IgD-negative memory B cell (primary cell): Measurements from ENCODE around the gene TNFRSF1B. TPM values are rescaled to one million over a fixed set of nuclear protein-coding genes. Genes with fewer than 3 reads are reported as not detected.
A peak's percentile ranks its signal among the peaks of the same experiment; 100 is the strongest.

Source experiments
- H3K27ac Mint-ChIP-seq, 3 donors: one replicate each; pipeline ENCODE4 v1.8.0; 2020 to 2022; ENCODE audit warnings: mild to moderate bottlenecking in 3 of 3, mixed read lengths in 3 of 3, moderate library complexity in 1 of 3
- H3K27me3 Mint-ChIP-seq: one replicate; pipeline ENCODE4 v1.8.0; 2021; ENCODE audit warnings: mixed read lengths
- H3K36me3 Mint-ChIP-seq: one replicate; pipeline ENCODE4 v1.8.0; 2020; ENCODE audit warnings: mild to moderate bottlenecking, mixed read lengths
- H3K4me1 Mint-ChIP-seq, 3 donors: one replicate each; pipeline ENCODE4 v1.8.0; 2020 to 2022; ENCODE audit warnings: mixed read lengths in 3 of 3, mild to moderate bottlenecking in 1 of 3
- H3K4me3 Mint-ChIP-seq, 4 donors: one replicate each; pipeline ENCODE4 v1.8.0; 2020 to 2022; ENCODE audit warnings: mild to moderate bottlenecking in 4 of 4, mixed read lengths in 4 of 4, moderate library complexity in 3 of 4
- H3K9me3 Mint-ChIP-seq, 3 donors: one replicate each; pipeline ENCODE4 v1.8.0; 2020 to 2021; ENCODE audit warnings: mixed read lengths in 3 of 3, mild to moderate bottlenecking in 1 of 3
- polyA plus RNA-seq: library from polyadenylated mRNA; unstranded; fragments of 300-500 nt; fragmentation: Illumina TruSeq; gene quantifications from one replicate; pipeline ENCODE4 v1.2.3, GENCODE V29; 2021

TNFRSF1B gene
- polyA plus RNA-seq, 1 donor from 2014 or later, result 117 TPM

DNA sequence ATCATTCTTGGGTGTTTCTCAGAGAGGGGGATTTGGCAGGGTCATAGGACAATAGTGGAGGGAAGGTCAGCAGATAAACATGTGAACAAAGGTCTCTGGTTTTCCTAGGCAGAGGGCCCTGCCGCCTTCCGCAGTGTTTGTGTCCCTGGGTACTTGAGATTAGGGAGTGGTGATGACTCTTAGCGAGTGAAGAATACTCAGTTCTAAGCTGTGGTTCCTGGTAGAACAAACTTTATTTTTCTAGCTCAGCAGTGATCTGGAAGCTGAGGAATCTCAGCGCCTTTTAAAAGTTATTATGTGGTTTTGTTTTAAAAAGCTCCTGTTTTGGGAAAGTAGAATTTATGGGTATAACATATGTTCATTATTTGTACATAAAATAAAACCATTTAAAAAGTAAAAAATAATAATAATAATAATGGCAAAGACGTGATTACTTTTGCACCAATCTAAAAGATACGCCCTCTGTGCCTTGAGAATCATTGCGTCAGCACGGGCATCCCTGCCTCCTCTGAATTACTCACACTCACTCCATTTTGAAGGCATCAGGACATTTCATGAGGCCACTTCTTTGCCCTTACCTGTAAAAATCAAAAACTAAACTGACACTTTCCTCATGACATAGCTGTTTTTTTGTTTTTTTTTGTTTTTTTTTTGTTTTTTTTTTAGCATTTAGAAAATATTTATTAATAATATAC lies 29.7 kb upstream of the TNFRSF1B start:
- Mint-ChIP-seq H3K4me3 (no peak overlapping the region), H3K27ac (no peak overlapping the region)

DNA sequence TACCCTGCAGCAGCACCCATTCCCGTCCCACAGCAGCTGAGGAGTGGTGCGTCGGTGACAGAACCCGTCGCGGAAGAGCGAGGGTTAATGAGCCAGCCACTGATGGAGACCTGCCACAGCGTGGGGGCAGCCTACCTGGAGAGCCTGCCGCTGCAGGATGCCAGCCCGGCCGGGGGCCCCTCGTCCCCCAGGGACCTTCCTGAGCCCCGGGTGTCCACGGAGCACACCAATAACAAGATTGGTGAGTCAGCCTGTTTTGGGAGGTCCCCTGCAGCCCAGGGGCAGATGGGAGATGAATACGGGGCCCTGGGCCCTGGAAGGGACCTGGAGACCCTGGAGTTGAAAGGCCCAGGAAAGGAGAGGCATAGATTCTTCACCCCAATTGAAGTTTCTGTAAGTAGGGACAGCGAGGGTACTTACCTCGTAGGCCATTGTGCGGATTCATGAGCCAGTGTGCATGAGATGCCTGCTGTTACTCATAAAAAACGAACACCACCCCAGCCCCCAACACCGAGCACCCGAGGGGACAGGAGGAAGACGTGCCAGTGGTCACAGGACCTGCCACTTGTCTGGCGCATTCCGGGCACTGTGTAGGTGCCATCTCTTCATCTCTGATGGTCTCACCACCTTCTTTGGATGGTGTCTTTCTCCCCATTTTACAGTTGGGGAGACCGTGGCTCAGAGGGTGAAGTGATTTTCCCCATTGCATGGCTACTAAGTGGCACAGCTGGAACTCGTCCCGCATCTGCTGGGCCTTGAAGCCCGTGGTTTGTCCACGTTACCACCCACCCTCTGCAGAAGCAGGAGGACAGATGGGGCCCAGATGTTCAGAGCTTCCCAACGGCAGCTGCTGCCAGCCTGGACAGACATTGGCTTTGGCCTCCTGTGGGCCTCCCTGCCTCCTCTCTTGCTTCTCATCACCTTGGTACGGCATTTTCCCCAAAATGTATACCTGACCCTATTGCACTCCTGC lies 28.3 kb upstream of the TNFRSF1B start:
- H3K36me3 Mint-ChIP-seq, result no peaks in the 10 kb centered on the region
- no peaks in the 10 kb centered on the region for H3K27me3 Mint-ChIP-seq
- H3K27ac Mint-ChIP-seq, result peak overlapping the region in 1 of 3 donors; percentile 74
- peaks cover 4 to 17% (median 11%) of the 10 kb centered on the region in 3 donors for H3K4me1 Mint-ChIP-seq
- no peak overlapping the region for H3K4me3 Mint-ChIP-seq
- no peaks in the 10 kb centered on the region for H3K9me3 Mint-ChIP-seq

More for the DNA sequence above, 29.7 kb upstream of the TNFRSF1B start:
- Mint-ChIP-seq H3K4me1 (peaks cover 7 to 18% (median 11%) of the 10 kb centered on the region in 3 donors), H3K36me3 (no peaks in the 10 kb centered on the region), H3K27me3 (no peaks in the 10 kb centered on the region), H3K9me3 (no peaks in the 10 kb centered on the region)

DNA sequence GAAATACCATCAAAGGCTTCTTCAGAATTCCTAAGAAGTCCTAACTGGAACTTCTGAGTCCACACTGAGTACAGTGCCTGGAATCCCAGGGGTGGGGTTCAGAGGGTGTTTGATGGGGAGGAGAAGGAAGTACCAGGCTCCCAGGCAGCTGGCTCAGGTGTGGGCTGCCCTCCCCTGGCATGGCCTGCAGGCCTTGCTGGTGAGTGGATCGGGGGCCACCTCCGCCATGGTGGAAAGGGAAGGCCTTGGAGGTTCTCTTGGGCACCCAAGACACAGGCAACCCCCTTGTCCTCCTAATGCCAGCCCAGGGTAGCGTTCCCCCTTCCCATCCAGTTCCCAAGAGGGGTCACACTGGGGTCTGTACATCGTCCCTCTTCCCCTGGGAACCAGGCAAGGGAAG lies 26.8 kb upstream of the TNFRSF1B start:
- Mint-ChIP-seq H3K27me3 (no peaks in the 10 kb centered on the region), H3K36me3 (no peaks in the 10 kb centered on the region), H3K9me3 (no peaks in the 10 kb centered on the region), H3K4me3 (no peak overlapping the region), H3K27ac (no peak overlapping the region), H3K4me1 (peaks cover 12 to 22% (median 21%) of the 10 kb centered on the region in 3 donors)

DNA sequence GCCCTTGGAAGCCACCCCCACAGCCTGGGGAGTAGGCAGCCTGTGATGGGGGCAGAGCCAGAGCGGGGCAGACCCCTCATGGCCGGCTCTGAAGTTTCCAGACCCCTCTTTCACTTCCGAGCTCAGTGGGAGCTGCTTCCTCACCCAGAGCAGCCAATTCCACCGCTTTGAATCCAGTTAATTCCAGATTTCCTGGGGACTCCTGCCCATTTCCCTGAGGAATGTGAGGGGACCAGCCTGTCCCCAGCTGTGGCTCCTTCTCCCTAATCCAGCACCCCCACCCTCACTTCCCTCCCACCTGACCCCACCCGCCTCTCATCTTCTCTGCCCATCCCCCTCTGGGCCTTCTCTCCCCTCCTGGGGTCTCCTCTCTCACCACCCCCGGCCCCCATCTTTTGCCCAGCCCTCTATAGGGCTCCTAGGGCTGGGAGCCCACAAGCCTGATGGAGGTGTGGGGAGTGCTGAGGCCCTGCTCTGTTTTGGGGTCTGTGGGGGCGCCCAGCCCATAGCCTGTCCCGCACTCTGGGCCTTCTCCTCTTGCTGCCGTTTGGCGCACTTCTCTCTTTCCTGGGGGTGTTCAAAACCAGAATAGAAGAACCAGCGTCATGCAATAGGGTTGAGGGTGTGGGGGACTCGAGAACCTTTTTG lies 26.2 kb upstream of the TNFRSF1B start:
- Mint-ChIP-seq H3K27me3 (no peaks in the 10 kb centered on the region), H3K4me1 (peaks cover 17 to 25% (median 24%) of the 10 kb centered on the region in 3 donors), H3K27ac (no peak overlapping the region), H3K9me3 (no peaks in the 10 kb centered on the region), H3K4me3 (no peak overlapping the region), H3K36me3 (no peaks in the 10 kb centered on the region)

DNA sequence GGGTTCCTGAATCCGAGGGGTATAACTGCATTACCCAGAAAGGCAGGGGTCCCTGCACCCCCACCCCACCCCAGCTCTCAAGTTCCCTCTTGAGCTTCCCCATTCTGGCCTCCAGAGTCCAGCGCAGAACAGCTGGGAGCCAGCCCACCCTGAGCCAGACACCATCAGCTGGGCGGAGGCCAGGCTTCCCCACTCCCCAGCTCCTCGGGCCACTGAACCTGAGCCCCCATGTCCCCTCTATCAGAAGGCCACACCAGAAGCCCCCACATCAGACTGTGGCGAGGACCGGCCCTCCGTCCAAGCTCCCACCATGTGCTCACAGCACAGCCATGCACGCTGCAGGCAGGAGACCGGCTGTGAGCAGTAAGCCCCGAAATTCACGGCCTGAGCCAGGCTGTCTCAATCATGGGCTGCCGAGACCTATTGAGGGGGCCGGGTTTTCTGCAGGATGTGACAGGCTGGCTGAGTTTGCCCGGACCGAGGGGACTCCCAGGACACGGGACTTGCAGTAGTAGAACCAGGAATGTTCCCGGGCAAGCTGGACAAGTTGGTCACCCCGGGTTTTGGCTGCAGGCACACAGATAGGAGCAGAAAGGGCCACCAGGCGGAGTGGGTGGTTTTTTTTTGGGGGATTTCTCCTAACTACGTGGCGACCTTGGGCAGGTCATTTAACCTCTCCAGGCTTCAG lies 25.5 kb upstream of the TNFRSF1B start:
- Mint-ChIP-seq H3K4me1 (peaks cover 20 to 24% (median 23%) of the 10 kb centered on the region in 3 donors), H3K27me3 (no peaks in the 10 kb centered on the region), H3K9me3 (no peaks in the 10 kb centered on the region), H3K4me3 (peak overlapping the region in 2 of 4 donors; percentile 17 to 27), H3K27ac (no peak overlapping the region), H3K36me3 (no peaks in the 10 kb centered on the region)

DNA sequence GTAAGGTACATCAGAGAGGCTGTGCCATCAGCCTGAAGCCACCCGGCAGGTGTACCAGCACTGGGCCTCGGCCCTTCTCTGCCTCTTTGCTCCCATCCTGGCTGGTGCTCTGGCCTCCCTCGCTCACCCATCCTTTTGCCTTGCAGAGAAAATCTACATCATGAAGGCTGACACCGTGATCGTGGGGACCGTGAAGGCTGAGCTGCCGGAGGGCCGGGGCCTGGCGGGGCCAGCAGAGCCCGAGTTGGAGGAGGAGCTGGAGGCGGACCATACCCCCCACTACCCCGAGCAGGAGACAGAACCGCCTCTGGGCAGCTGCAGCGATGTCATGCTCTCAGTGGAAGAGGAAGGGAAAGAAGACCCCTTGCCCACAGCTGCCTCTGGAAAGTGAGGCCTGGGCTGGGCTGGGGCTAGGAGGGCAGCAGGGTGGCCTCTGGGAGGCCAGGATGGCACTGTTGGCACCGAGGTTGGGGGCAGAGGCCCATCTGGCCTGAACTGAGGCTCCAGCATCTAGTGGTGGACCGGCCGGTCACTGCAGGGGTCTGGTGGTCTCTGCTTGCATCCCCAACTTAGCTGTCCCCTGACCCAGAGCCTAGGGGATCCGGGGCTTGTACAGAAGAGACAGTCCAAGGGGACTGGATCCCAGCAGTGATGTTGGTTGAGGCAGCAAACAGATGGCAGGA lies 24.5 kb upstream of the TNFRSF1B start:
- H3K4me3 Mint-ChIP-seq, result peak overlapping the region in 1 of 4 donors; percentile 17
- no peak overlapping the region for H3K27ac Mint-ChIP-seq
- no peaks in the 10 kb centered on the region for H3K9me3 Mint-ChIP-seq
- no peaks in the 10 kb centered on the region for H3K36me3 Mint-ChIP-seq
- no peaks in the 10 kb centered on the region for H3K27me3 Mint-ChIP-seq
- peaks cover 29 to 33% (median 31%) of the 10 kb centered on the region in 3 donors for H3K4me1 Mint-ChIP-seq

DNA sequence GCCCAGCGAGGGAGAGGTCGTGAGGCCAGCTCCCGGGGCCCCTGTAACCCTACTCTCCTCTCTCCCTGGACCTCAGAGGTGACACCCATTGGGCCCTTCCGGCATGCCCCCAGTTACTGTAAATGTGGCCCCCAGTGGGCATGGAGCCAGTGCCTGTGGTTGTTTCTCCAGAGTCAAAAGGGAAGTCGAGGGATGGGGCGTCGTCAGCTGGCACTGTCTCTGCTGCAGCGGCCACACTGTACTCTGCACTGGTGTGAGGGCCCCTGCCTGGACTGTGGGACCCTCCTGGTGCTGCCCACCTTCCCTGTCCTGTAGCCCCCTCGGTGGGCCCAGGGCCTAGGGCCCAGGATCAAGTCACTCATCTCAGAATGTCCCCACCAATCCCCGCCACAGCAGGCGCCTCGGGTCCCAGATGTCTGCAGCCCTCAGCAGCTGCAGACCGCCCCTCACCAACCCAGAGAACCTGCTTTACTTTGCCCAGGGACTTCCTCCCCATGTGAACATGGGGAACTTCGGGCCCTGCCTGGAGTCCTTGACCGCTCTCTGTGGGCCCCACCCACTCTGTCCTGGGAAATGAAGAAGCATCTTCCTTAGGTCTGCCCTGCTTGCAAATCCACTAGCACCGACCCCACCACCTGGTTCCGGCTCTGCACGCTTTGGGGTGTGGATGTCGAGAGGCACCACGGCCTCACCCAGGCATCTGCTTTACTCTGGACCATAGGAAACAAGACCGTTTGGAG lies 23.7 kb upstream of the TNFRSF1B start:
- Mint-ChIP-seq H3K27ac (peak overlapping the region; percentile 85 to 92 (median 91)), H3K27me3 (no peaks in the 10 kb centered on the region), H3K4me1 (peaks cover 29 to 37% (median 36%) of the 10 kb centered on the region in 3 donors), H3K4me3 (peak overlapping the region in 3 of 4 donors; percentile 67 to 89 (median 83)), H3K9me3 (no peaks in the 10 kb centered on the region), H3K36me3 (no peaks in the 10 kb centered on the region)

DNA sequence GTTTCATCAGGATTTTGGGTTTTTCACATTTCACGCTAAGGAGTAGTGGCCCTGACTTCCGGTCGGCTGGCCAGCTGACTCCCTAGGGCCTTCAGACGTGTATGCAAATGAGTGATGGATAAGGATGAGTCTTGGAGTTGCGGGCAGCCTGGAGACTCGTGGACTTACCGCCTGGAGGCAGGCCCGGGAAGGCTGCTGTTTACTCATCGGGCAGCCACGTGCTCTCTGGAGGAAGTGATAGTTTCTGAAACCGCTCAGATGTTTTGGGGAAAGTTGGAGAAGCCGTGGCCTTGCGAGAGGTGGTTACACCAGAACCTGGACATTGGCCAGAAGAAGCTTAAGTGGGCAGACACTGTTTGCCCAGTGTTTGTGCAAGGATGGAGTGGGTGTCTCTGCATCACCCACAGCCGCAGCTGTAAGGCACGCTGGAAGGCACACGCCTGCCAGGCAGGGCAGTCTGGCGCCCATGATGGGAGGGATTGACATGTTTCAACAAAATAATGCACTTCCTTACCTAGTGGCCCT lies 23.1 kb upstream of the TNFRSF1B start:
- Mint-ChIP-seq H3K27me3 (no peaks in the 10 kb centered on the region), H3K27ac (peak overlapping the region; percentile 85 to 92 (median 91)), H3K36me3 (no peaks in the 10 kb centered on the region), H3K4me1 (peaks cover 29 to 41% (median 40%) of the 10 kb centered on the region in 3 donors), H3K4me3 (peak overlapping the region in 3 of 4 donors; percentile 67 to 89 (median 83)), H3K9me3 (no peaks in the 10 kb centered on the region)

DNA sequence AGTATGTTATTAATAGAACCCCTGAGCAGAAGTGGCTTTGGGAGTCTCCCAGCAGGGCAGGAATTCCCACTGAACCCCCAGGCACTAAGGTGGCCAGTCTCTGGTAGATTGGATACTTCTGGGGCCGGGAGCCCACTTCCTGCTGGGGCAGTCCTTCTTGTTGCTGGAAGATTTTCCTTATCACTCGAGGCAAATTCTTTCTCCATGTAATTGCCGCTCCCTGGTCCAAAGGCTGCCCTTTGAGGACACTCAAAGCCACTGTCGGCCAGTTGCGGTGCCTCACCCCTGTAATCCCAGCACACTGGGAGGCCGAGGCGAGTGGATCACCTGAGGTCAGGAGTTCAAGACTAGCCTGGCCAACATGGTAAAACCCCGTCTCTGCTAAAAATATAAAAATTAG lies 22.6 kb upstream of the TNFRSF1B start:
- H3K27me3 Mint-ChIP-seq, result no peaks in the 10 kb centered on the region
- H3K4me1 Mint-ChIP-seq, result peaks cover 33 to 46% (median 46%) of the 10 kb centered on the region in 3 donors
- H3K9me3 Mint-ChIP-seq, result no peaks in the 10 kb centered on the region
- no peaks in the 10 kb centered on the region for H3K36me3 Mint-ChIP-seq
- H3K27ac Mint-ChIP-seq, result peak overlapping the region in 2 of 3 donors; percentile 85 to 91
- H3K4me3 Mint-ChIP-seq, result peak overlapping the region in 3 of 4 donors; percentile 67 to 89 (median 83)

DNA sequence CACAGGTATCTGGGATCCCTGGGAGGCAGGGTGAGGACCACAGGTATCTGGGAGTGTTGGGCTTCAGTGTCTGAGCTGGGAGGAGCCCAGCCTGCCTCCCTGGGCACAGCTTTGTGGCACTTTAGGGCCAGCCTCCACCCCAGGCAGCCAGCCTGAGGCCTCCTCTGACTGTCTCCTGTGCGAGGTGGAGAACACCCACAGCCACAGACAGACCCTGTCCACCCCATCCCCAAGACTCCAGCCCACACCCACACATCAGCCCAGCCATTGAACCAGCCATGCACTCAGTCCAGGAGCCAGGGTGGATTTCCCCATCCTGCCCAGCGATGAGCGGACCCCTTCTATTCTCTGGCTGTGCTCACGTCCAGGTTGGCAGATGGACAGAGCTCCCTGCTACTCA lies 21.8 kb upstream of the TNFRSF1B start:
- H3K4me3 Mint-ChIP-seq, result peak overlapping the region in 1 of 4 donors; percentile 71
- H3K4me1 Mint-ChIP-seq, result peaks cover 39 to 53% (median 51%) of the 10 kb centered on the region in 3 donors
- no peaks in the 10 kb centered on the region for H3K27me3 Mint-ChIP-seq
- no peaks in the 10 kb centered on the region for H3K36me3 Mint-ChIP-seq
- H3K9me3 Mint-ChIP-seq, result peaks cover 0 to 2% (median 0%) of the 10 kb centered on the region in 3 donors
- H3K27ac Mint-ChIP-seq, result peak overlapping the region in 2 of 3 donors; percentile 39 to 92

DNA sequence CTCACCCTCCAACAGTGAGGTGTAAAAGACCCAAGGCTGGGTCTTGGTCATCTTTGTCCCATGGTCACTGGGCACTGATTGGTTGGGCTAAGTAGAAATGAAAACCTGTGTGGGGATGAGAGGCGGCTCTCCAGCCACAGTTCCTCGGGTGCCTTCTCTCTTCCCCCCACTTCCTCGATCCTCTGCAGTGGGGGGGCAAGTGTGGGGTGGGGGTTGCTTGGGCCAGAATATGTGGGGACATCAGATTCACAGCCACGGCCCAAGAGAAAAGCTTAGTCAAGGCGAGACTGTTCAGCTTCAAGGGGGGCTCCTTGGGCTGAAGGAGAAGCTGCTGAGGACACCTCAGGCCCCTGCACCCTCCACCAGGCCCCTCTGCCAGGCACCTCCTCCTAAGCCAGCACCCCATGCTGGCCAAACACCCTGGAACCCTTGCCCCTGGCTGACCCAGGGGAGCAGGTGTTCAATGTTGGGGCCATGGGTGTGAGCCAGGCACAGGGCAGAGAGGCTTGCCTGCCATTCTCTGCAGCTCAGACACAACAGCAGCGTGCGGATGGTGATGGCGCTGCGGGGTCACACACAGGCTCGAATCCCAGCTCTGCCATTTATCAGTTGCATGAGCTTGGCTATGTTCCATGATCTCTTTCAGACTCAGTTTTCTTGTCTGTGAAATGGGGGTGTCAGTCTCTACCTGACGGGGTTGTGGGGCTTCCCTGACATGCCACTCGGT lies 21.0 kb upstream of the TNFRSF1B start:
- Mint-ChIP-seq H3K4me3 (peak overlapping the region in 2 of 4 donors; percentile 63 to 71), H3K27ac (peak overlapping the region in 2 of 3 donors; percentile 67 to 92)

DNA sequence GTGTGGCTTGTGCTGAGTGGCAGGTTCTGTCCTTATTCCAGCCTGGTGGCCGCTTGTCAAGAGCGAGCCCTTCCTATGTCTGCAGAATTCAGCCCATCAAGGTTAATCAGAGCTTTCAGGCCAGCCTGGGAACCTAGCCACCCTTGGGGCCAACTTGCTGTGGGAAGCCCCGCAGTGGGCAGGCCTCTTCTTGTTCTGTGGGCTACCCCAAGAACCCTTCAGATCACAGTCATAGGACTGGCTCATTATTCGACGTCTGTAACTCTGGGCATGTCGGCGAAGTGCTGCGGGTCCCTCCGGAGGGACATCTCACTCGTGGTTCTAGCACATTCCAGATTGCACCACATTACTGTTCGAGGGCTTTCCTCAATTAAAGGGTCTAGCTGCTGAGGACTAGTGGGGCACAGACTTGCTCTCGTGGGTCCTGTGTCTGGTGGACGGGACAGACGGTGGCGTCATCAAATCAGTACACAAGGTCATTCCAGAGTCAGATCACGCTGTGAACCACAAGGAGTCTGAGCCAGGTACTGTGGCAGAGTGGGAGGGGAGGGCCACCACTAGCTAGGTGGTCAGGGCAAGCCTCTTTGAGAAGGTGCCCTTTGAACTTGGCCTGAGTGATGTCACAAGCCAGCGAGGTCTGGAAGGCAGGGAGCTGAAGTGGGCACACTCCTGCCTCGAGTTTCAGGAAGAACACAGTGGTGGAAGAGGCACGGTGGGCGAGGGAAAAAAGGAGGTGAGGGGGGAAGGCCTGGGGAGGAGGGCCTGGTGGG lies 20.3 kb upstream of the TNFRSF1B start:
- no peaks in the 10 kb centered on the region for H3K27me3 Mint-ChIP-seq
- peak overlapping the region in 2 of 4 donors; percentile 71 to 73 for H3K4me3 Mint-ChIP-seq
- no peaks in the 10 kb centered on the region for H3K36me3 Mint-ChIP-seq
- peaks cover 49 to 68% (median 64%) of the 10 kb centered on the region in 3 donors for H3K4me1 Mint-ChIP-seq
- H3K27ac Mint-ChIP-seq, result peak overlapping the region; percentile 32 to 90 (median 67)
- peaks cover 0 to 2% (median 0%) of the 10 kb centered on the region in 3 donors for H3K9me3 Mint-ChIP-seq

More for the DNA sequence above, 21.0 kb upstream of the TNFRSF1B start:
- no peaks in the 10 kb centered on the region for H3K27me3 Mint-ChIP-seq
- H3K4me1 Mint-ChIP-seq, result peaks cover 47 to 61% (median 59%) of the 10 kb centered on the region in 3 donors
- peaks cover 0 to 2% (median 0%) of the 10 kb centered on the region in 3 donors for H3K9me3 Mint-ChIP-seq
- H3K36me3 Mint-ChIP-seq, result no peaks in the 10 kb centered on the region
